ENCODE measurements around the gene ARMC9. TPM values are rescaled to one million over a fixed set of nuclear protein-coding genes. Genes with fewer than 3 reads are reported as not detected.
"Not testable (repeated sequence)": the region's sequence is repeated elsewhere in the genome, so short reads cannot be mapped to it uniquely, and the experiment has no call there.

ARMC9 gene
- total and polyA plus RNA-seq, 2 donors, result 13.5 to 25.9 TPM

DNA sequence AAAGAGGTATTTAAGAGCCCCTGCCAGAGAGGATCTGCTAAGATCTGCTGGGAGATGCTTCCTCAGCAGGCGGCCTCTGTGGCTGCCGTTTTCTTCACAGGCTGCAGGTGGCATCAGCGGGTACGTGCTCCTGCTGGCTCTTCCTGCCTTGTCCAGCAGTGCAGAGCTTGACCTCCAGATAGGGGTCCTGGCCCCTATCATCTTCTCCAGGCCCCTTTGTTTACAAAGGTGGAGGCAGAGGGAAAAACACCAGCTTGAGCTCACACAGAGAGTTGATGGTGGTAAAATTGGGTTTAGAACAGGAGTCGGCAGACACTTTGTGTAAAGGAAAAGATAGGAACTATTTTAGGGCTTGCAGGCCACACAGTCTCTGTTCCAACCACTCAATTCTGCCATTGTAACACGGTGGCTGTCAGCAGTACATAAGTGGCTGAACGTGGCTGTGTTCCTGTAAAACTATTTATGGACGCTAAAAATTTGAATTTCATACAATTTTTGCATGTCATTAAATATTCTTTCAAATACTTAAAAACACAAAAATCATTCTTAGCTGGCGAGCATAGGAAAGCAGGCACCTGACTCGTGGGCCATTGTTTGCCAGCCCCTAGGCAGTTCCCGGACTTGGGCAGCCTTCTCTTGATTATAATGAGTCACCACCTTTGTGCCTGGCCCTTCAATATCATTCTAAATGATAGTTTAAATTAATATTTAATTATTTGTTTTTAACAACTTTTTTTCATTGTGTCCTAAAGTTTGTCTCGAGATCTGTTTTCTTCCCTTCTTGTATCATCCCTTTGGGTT, 98.9 kb downstream of the ARMC9 start:
- H3K36me3 ChIP-seq (ENCODE audit: insufficient read depth), result peaks cover 2% of the 10 kb centered on the region
- H3K27ac ChIP-seq (ENCODE audit: low read depth), result no peak overlapping the region
- no peak for DNase-seq (ENCODE audit: extremely low spot score)
- H3K4me1 ChIP-seq (ENCODE audit: insufficient read depth), result no peaks in the 10 kb centered on the region
- 56% methylated on average over 12 of the region's 12 CpGs for whole genome bisulfite sequencing
- H3K4me3 ChIP-seq (ENCODE audit: low read depth, low read length), result no peak overlapping the region

- DNase-seq (ENCODE audit: extremely low spot score), result no peak
- H3K4me1 ChIP-seq (ENCODE audit: insufficient read depth), result no peaks in the 10 kb centered on the region
- H3K4me3 ChIP-seq (ENCODE audit: low read depth, low read length), result no peak overlapping the region
- H3K36me3 ChIP-seq (ENCODE audit: insufficient read depth), result peaks cover 2% of the 10 kb centered on the region
- H3K27ac ChIP-seq (ENCODE audit: low read depth), result no peak overlapping the region
- 95% methylated on average over 8 of the region's 8 CpGs for WGBS
Measured at GRCh38 chr2:231298091-231298490, 99.7 kb downstream of the ARMC9 start.

- WGBS, result 87% methylated on average over 7 of the region's 7 CpGs
- peaks cover 2% of the 10 kb centered on the region for H3K36me3 ChIP-seq (ENCODE audit: insufficient read depth)
- no peaks in the 10 kb centered on the region for H3K4me1 ChIP-seq (ENCODE audit: insufficient read depth)
- no peak for DNase-seq (ENCODE audit: extremely low spot score)
- H3K4me3 ChIP-seq (ENCODE audit: low read depth, low read length), result no peak overlapping the region
- H3K27ac ChIP-seq (ENCODE audit: low read depth), result no peak overlapping the region
Measured at GRCh38 chr2:231299267-231299666, 100.8 kb downstream of the ARMC9 start.

GRCh38 chr2:231300020-231300721, 101.7 kb downstream of the ARMC9 start:
- peak; percentile 10 for DNase-seq (ENCODE audit: extremely low spot score)
- Histone ChIP-seq H3K36me3 (ENCODE audit: insufficient read depth) (peaks cover 2% of the 10 kb centered on the region), H3K4me3 (ENCODE audit: low read depth, low read length) (no peak overlapping the region), H3K27ac (ENCODE audit: low read depth) (no peak overlapping the region), H3K4me1 (ENCODE audit: insufficient read depth) (no peaks in the 10 kb centered on the region)
- WGBS, result 81% methylated on average over 8 of the region's 8 CpGs

- H3K4me1 ChIP-seq (ENCODE audit: insufficient read depth), result no peaks in the 10 kb centered on the region
- H3K36me3 ChIP-seq (ENCODE audit: insufficient read depth), result peaks cover 2% of the 10 kb centered on the region
- H3K4me3 ChIP-seq (ENCODE audit: low read depth, low read length), result no peak overlapping the region
- 89% methylated on average over 3 of the region's 3 CpGs for WGBS
- no peak overlapping the region for H3K27ac ChIP-seq (ENCODE audit: low read depth)
- no peak for DNase-seq (ENCODE audit: extremely low spot score)
Measured at GRCh38 chr2:231300722-231301076, 102.3 kb downstream of the ARMC9 start.

DNA sequence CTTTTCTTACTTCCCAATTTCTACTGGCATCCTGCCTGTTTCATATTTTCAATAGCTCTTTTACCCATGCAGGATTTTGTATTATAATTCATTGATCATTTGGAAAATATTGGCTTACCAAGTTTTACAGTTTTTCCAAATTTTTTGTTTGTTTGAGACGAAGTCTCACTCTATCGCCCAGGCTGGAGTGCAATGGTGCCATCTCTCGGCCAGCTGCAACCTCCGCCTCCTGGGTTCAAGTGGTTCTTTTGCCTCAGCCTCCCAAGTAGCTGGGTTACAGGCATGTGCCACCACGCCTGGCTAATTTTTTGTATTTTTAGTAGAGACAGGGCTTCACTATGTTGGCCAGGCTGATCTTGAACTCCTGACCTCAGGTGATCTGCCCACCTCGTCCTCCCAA, 105.8 kb downstream of the ARMC9 start:
- DNase-seq (ENCODE audit: extremely low spot score); H3K4me3 ChIP-seq (ENCODE audit: low read depth, low read length); H3K4me1 ChIP-seq (ENCODE audit: insufficient read depth); H3K36me3 ChIP-seq (ENCODE audit: insufficient read depth); H3K27ac ChIP-seq (ENCODE audit: low read depth): not testable (repeated sequence)
- 98% methylated on average over 6 of the region's 6 CpGs for WGBS

GRCh38 chr2:231305221-231305620, 106.8 kb downstream of the ARMC9 start:
- WGBS, result 48% methylated on average over 5 of the region's 5 CpGs
- Histone ChIP-seq H3K4me3 (ENCODE audit: low read depth, low read length) (no peak overlapping the region), H3K27ac (ENCODE audit: low read depth) (no peak overlapping the region), H3K4me1 (ENCODE audit: insufficient read depth) (no peaks in the 10 kb centered on the region), H3K36me3 (ENCODE audit: insufficient read depth) (no peaks in the 10 kb centered on the region)
- DNase-seq (ENCODE audit: extremely low spot score), result no peak

- no peaks in the 10 kb centered on the region for H3K36me3 ChIP-seq (ENCODE audit: insufficient read depth)
- no peak overlapping the region for H3K4me3 ChIP-seq (ENCODE audit: low read depth, low read length)
- H3K27ac ChIP-seq (ENCODE audit: low read depth), result no peak overlapping the region
- 80% methylated on average over 6 of the region's 6 CpGs for WGBS
- H3K4me1 ChIP-seq (ENCODE audit: insufficient read depth), result no peaks in the 10 kb centered on the region
- DNase-seq (ENCODE audit: extremely low spot score), result no peak
Measured at GRCh38 chr2:231306791-231307393, 108.5 kb downstream of the ARMC9 start.

DNA sequence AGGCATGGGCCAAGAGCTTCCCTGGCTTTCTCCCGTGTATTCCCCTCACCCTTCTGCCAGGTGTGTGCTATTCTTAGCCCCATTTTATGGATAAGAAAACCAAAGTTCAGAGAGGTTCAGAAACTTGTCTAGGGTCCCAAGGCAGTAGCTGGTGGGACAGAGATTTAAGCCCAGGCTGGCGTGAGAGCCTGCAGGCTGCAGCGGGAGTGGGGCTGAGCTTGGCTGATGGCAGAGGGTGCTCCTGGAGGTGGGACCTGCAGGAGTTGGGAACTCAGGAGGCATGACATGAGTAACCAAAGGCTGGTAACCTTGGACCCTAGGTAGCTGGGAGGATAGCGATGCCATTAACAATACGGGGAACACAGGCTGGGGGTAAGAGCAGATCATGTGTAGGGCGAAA, 109.8 kb downstream of the ARMC9 start:
- Histone ChIP-seq H3K4me1 (ENCODE audit: insufficient read depth) (no peaks in the 10 kb centered on the region), H3K36me3 (ENCODE audit: insufficient read depth) (no peaks in the 10 kb centered on the region), H3K4me3 (ENCODE audit: low read depth, low read length) (no peak overlapping the region), H3K27ac (ENCODE audit: low read depth) (no peak overlapping the region)
- DNase-seq (ENCODE audit: extremely low spot score), result no peak
- WGBS, result 90% methylated on average over 6 of the region's 6 CpGs

GRCh38 chr2:231308631-231309428, 110.4 kb downstream of the ARMC9 start:
- no peak overlapping the region for H3K4me3 ChIP-seq (ENCODE audit: low read depth, low read length)
- 89% methylated on average over 16 of the region's 16 CpGs for WGBS
- H3K4me1 ChIP-seq (ENCODE audit: insufficient read depth), result no peaks in the 10 kb centered on the region
- no peak for DNase-seq (ENCODE audit: extremely low spot score)
- H3K27ac ChIP-seq (ENCODE audit: low read depth), result no peak overlapping the region
- no peaks in the 10 kb centered on the region for H3K36me3 ChIP-seq (ENCODE audit: insufficient read depth)

GRCh38 chr2:231312066-231312465, 113.6 kb downstream of the ARMC9 start:
- no peak for DNase-seq (ENCODE audit: extremely low spot score)
- Histone ChIP-seq H3K4me3 (ENCODE audit: low read depth, low read length) (no peak overlapping the region), H3K27ac (ENCODE audit: low read depth) (no peak overlapping the region), H3K36me3 (ENCODE audit: insufficient read depth) (no peaks in the 10 kb centered on the region), H3K4me1 (ENCODE audit: insufficient read depth) (no peaks in the 10 kb centered on the region)
- 96% methylated on average over 5 of the region's 5 CpGs for WGBS

- no peak for DNase-seq (ENCODE audit: extremely low spot score)
- no peaks in the 10 kb centered on the region for H3K36me3 ChIP-seq (ENCODE audit: insufficient read depth)
- no peak overlapping the region for H3K27ac ChIP-seq (ENCODE audit: low read depth)
- no peaks in the 10 kb centered on the region for H3K4me1 ChIP-seq (ENCODE audit: insufficient read depth)
- WGBS, result 86% methylated on average over 3 of the region's 3 CpGs
- H3K4me3 ChIP-seq (ENCODE audit: low read depth, low read length), result no peak overlapping the region
Measured at GRCh38 chr2:231315896-231316295, 117.5 kb downstream of the ARMC9 start.

DNA sequence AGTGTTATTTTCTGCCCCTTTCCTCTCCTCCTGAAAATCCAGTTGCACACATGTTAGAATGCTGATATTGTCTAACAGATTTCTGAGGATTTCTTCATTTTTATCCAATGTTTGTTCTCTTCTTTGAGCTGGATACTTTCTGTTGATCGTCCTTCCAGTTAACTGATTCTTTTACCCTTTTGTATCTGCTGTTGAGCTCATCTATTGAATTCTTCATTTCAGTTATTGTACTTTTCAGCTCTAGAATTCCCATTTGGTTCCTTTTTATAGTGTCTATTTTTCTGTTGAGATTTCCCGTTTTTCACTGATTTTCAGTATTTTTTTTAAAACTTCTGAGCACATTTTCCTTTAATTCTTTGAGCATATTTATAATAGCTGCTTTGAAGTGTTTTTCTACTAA, 119.1 kb downstream of the ARMC9 start:
- H3K36me3 ChIP-seq (ENCODE audit: insufficient read depth), result no peaks in the 10 kb centered on the region
- 94% methylated on average over 2 of the region's 2 CpGs for WGBS
- no peak overlapping the region for H3K4me3 ChIP-seq (ENCODE audit: low read depth, low read length)
- no peak for DNase-seq (ENCODE audit: extremely low spot score)
- no peak overlapping the region for H3K27ac ChIP-seq (ENCODE audit: low read depth)
- H3K4me1 ChIP-seq (ENCODE audit: insufficient read depth), result no peaks in the 10 kb centered on the region

Measured in urinary bladder (tissue), 4 donors.